PFSK-1 (cell line): ENCODE measurements around the gene DHRS2.

Source experiments
- FOXP2 ChIP-seq: optimal IDR thresholded peaks from 2 replicates; pipeline ENCODE3; 2011; ENCODE audit warnings: borderline replicate concordance, control low read depth, inconsistent platforms; ENCODE audit not compliant: insufficient read depth; ENCODE audit errors: extremely low read length, extremely low read depth
- POLR2AphosphoS5 ChIP-seq: IDR thresholded peaks from 2 replicates; pipeline ENCODE4 v1.6.1; 2012; ENCODE audit warnings: low read depth, mild to moderate bottlenecking, control low read depth, low read length, moderate library complexity
- REST ChIP-seq, 2 experiments: IDR thresholded peaks; 2 replicates each; pipeline versions ENCODE4 v1.6.1 to v1.8.0; 2011 to 2012; ENCODE audit warnings: low read depth in 2 of 2, low read length in 2 of 2, control low read depth in 1 of 2, inconsistent platforms in 1 of 2, mild to moderate bottlenecking in 1 of 2, moderate library complexity in 1 of 2; ENCODE audit not compliant: insufficient read depth in 1 of 2
- SIN3A ChIP-seq: IDR thresholded peaks from 2 replicates; pipeline ENCODE4 v1.6.1; 2012; ENCODE audit warnings: mild to moderate bottlenecking, low read length, moderate library complexity, borderline replicate concordance; ENCODE audit not compliant: insufficient read depth
- TAF1 ChIP-seq: IDR thresholded peaks from 2 replicates; pipeline ENCODE4 v1.6.1; 2012; ENCODE audit warnings: low read length, control low read depth, borderline replicate concordance; ENCODE audit not compliant: insufficient read depth

The DHRS2 gene

GRCh38 chr14:23603103-23603502, 33.1 kb upstream of the DHRS2 start:
- TF ChIP-seq POLR2AphosphoS5 (no peak), REST (IDR thresholded peaks at IDR 0.05; ENCODE audit: insufficient read depth in 1 of 2, low read depth in 2 of 2, low read length in 2 of 2) (no peak), SIN3A (no peak), FOXP2 (no peak), TAF1 (no peak)

GRCh38 chr14:23604148-23604547, 32.0 kb upstream of the DHRS2 start:
- TF ChIP-seq POLR2AphosphoS5: no peak
- no peak for TF ChIP-seq TAF1
- TF ChIP-seq REST (IDR thresholded peaks at IDR 0.05; ENCODE audit: insufficient read depth in 1 of 2, low read depth in 2 of 2, low read length in 2 of 2): no peak
- no peak for TF ChIP-seq SIN3A
- TF ChIP-seq FOXP2: no peak

- TF ChIP-seq FOXP2: no peak
- TF ChIP-seq TAF1: no peak
- TF ChIP-seq POLR2AphosphoS5: no peak
- TF ChIP-seq SIN3A: no peak
- TF ChIP-seq REST (IDR thresholded peaks at IDR 0.05; ENCODE audit: insufficient read depth in 1 of 2, low read depth in 2 of 2, low read length in 2 of 2): no peak
Measured at GRCh38 chr14:23604675-23605170, 31.4 kb upstream of the DHRS2 start.

GRCh38 chr14:23605931-23606585, 30.1 kb upstream of the DHRS2 start:
- TF ChIP-seq FOXP2 (no peak), REST (IDR thresholded peaks at IDR 0.05; ENCODE audit: insufficient read depth in 1 of 2, low read depth in 2 of 2, low read length in 2 of 2) (no peak), POLR2AphosphoS5 (no peak), TAF1 (no peak), SIN3A (no peak)

- no peak for TF ChIP-seq SIN3A
- no peak for TF ChIP-seq REST (IDR thresholded peaks at IDR 0.05; ENCODE audit: insufficient read depth in 1 of 2, low read depth in 2 of 2, low read length in 2 of 2)
- TF ChIP-seq TAF1: no peak
- no peak for TF ChIP-seq POLR2AphosphoS5
- TF ChIP-seq FOXP2: no peak
Measured at GRCh38 chr14:23608454-23608853, 27.7 kb upstream of the DHRS2 start.
